Cardiac muscle cell (in vitro differentiated cells and primary cell): Measurements from ENCODE around the gene SPIRE1. TPM values are rescaled to one million over a fixed set of nuclear protein-coding genes. Genes with fewer than 3 reads are reported as not detected.

ENCODE experiments used
- DNase-seq, 2 donors: peaks; one replicate each; pipeline versions ENCODE4 v3.0.0 to v3.0.0-alpha.2; 2010 to 2017; ENCODE audit warnings: low read depth in 1 of 2, low spot score in 1 of 2
- H3K27ac ChIP-seq: fragments of 200-600 bp; sonication (generic); 2 replicates; pipeline ENCODE4 v1.5.1; 2016
- H3K27me3 ChIP-seq: fragments of 200-600 bp; sonication (generic); 2 replicates; pipeline ENCODE4 v1.6.0; 2016; ENCODE audit warnings: control low read depth
- H3K36me3 ChIP-seq: fragments of 200-600 bp; sonication (generic); 2 replicates; pipeline ENCODE4 v1.5.1; 2016; ENCODE audit warnings: control low read depth
- H3K4me1 ChIP-seq: fragments of 200-600 bp; sonication (generic); 2 replicates; pipeline ENCODE4 v1.8.1; 2017; ENCODE audit warnings: low read depth, mild to moderate bottlenecking, mixed run types
- H3K4me3 ChIP-seq: fragments of 200-600 bp; sonication (generic); 2 replicates; pipeline ENCODE4 v1.5.1; 2016; ENCODE audit warnings: mild to moderate bottlenecking
- H3K9me3 ChIP-seq: fragments of 200-600 bp; sonication (generic); 2 replicates; pipeline ENCODE4 v1.5.1; 2017; ENCODE audit warnings: low read depth, mild to moderate bottlenecking, control low read depth
- CTCF ChIP-seq: IDR thresholded peaks from 2 replicates; pipeline ENCODE4 v1.5.1; 2012; ENCODE audit warnings: low read depth, mild to moderate bottlenecking, low read length
- polyA plus RNA-seq: library from polyadenylated mRNA; unstranded; fragments of >200 nt; fragmentation: Nextera tagmentation; extraction: Ambion mirVana; gene quantifications from 2 replicates; pipeline ENCODE4 v1.2.1, GENCODE V29; 2016
- total RNA-seq: library from RNA; depleted of rRNA; stranded (reverse); fragments of >200 nt; gene quantifications from 2 replicates; pipeline ENCODE4 v1.2.3, GENCODE V29; 2016

Gene SPIRE1
- total and polyA plus RNA-seq, 2 experiments from 2014 or later: 17.8 to 19.6 TPM

- no peak for TF ChIP-seq CTCF
- DNase-seq: peak in 1 of 2 donors; percentile 41
- Histone ChIP-seq H3K4me1 (peaks cover 8% of the 10 kb centered on the region), H3K27me3 (no peaks in the 10 kb centered on the region), H3K27ac (peak overlapping the region; percentile 85), H3K36me3 (no peaks in the 10 kb centered on the region), H3K9me3 (no peaks in the 10 kb centered on the region), H3K4me3 (peak overlapping the region; percentile 83)
These were observed 1.3 kb downstream of the SPIRE1 start for GRCh38 chr18:12656605-12656937.

GRCh38 chr18:12654971-12655370 lies 2.9 kb downstream of the SPIRE1 start:
- H3K4me3 ChIP-seq: no peak overlapping the region
- H3K9me3 ChIP-seq: no peaks in the 10 kb centered on the region
- no peaks in the 10 kb centered on the region for H3K27me3 ChIP-seq
- no peak for TF ChIP-seq CTCF
- peaks cover 8% of the 10 kb centered on the region for H3K4me1 ChIP-seq
- no peaks in the 10 kb centered on the region for H3K36me3 ChIP-seq
- no peak for DNase-seq
- H3K27ac ChIP-seq: no peak overlapping the region

GRCh38 chr18:12652861-12653401 lies 5.0 kb downstream of the SPIRE1 start:
- Histone ChIP-seq H3K4me1 (peaks cover 8% of the 10 kb centered on the region), H3K27ac (no peak overlapping the region), H3K9me3 (no peaks in the 10 kb centered on the region), H3K36me3 (no peaks in the 10 kb centered on the region), H3K4me3 (no peak overlapping the region), H3K27me3 (no peaks in the 10 kb centered on the region)
- no peak for TF ChIP-seq CTCF
- DNase-seq: peak in 1 of 2 donors; percentile 60

- Histone ChIP-seq H3K9me3 (no peaks in the 10 kb centered on the region), H3K4me3 (no peak overlapping the region), H3K27me3 (no peaks in the 10 kb centered on the region), H3K36me3 (no peaks in the 10 kb centered on the region), H3K4me1 (peaks cover 7% of the 10 kb centered on the region), H3K27ac (no peak overlapping the region)
- DNase-seq: no peak
- TF ChIP-seq CTCF: no peak
These were observed 6.3 kb downstream of the SPIRE1 start for GRCh38 chr18:12651651-12652050.

- H3K27ac ChIP-seq: no peak overlapping the region
- TF ChIP-seq CTCF: no peak
These were observed 10.1 kb downstream of the SPIRE1 start for GRCh38 chr18:12647773-12648172.

More at GRCh38 chr18:12647773-12648172, 10.1 kb downstream of the SPIRE1 start:
- DNase-seq: no peak
- Histone ChIP-seq H3K4me1 (peaks cover 10% of the 10 kb centered on the region), H3K9me3 (no peaks in the 10 kb centered on the region), H3K4me3 (no peak overlapping the region), H3K27me3 (no peaks in the 10 kb centered on the region), H3K36me3 (no peaks in the 10 kb centered on the region)
